ENCODE data around the gene SMLR1.
"Not testable (repeated sequence)": the region's sequence is repeated elsewhere in the genome, so short reads cannot be mapped to it uniquely, and the experiment has no call there.

Gene SMLR1

DNA sequence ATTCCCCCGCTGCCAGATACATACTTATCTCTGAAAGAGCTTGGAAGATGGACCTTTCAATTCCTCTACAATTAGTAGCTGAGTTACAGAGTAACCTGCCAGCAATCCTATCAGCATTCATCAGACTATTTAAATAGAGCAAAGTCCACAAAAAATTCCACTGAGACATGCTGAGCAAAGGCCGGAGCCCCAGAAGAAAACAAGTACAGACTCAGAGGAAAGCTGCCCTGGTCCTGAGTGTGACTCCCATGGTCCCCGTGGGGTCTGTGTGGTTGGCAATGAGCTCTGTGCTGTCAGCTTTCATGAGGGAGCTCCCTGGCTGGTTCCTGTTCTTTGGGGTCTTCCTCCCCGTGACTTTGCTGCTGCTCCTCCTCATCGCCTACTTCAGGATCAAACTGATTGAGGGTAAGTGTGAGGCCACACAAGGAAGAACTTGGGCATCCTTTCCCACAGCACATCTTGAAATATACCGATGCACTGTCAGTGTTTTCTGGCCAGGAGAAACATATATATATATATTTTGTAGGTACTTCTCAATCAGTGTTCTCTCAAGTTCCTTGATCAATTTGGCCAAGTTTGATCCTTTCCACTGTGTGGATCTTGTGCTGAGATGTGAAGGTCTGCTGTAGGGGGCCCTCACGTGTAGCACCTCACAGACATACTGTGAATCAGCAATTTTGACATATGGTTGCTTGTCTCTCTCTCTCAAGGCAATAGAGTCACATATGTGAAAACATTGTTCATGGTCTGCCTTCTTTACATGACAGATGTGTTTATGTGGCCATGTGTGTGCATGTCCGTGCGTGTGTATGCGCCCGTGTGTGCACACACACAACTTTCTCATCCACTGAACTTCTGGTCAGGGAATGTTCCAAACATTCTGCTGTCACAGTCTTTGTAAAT is at the start of gene SMLR1:
TSS of gene SMLR1 (plus strand) at position 160 of the 903 bp plus-strand sequence. CDS start at position 168, 8 bp downstream.
- no peak for DNase-seq (ENCODE audit: low spot score)

DNA sequence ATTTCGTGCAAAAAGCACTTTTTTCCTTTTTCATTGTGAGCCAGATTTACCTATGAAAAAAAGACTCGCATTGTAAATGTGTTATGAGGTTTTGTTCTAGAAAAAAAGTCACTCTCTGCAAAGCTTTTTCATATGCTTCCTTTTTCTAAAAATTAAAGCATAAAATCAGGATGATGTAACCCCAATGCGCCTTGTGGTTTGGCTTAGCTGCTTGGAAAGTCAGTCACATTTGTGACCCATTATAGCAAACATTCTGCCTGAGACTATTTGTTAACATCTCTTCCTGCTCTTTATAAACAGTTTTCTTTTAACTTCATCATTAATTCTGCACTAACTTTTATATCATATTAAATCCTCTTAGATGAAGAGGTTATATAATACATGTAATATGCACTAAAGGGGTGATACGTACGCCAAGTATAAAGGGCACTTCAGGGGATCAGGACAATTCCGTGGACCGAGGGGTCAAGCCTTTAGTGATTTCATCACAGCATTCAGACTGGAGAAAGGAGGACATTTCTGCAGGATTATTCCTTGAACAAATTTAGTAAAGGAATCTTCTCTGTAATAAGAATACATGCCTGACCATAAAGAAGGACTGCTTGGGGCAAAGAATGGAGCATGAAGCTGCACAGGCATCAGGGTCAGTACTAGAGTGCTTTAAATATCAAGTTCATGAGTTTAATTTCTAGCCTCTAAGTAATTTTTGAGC is 48.1 kb upstream of the SMLR1 start:
- no peak for DNase-seq (ENCODE audit: low spot score)

DNA sequence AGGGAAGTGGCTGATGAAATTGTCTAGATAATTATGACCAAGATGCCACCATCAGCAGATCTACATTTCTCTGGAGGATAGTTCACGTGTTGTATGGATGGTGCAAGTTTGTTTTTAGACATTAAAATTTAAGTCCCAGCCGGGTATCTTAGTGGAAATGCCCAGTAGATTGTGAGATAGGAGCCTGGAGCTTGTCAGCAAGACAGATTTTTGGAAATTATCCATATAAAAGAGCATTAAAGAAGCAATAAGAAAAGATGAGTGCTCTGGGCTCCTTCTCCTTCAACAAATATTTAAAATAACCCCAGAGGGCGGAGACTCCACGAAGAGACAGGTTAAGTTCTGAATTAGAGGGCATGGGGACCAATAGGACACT is 47.6 kb upstream of the SMLR1 start:
- no peak for DNase-seq (ENCODE audit: low spot score)

DNA sequence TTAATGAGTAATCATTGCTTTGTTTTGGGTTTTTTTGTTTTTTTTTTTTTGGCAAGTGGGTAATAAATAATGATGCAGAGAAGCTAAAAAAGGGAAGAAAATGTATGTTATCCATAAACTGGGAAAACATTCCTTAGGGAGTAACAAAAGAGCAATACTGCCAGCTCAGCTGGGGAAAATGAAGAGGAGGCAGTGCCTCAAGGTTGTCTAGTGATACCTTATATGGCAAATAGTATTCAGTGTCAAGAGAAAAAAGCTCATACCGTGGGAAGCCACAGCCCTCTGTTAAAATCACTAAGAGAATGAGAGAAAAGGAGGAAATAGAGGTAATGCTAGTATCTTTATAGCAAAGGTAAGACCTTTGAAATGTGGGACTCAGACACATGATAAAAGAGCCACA is 47.1 kb upstream of the SMLR1 start:
- DNase-seq (ENCODE audit: low spot score) = peak; percentile 16

DNA sequence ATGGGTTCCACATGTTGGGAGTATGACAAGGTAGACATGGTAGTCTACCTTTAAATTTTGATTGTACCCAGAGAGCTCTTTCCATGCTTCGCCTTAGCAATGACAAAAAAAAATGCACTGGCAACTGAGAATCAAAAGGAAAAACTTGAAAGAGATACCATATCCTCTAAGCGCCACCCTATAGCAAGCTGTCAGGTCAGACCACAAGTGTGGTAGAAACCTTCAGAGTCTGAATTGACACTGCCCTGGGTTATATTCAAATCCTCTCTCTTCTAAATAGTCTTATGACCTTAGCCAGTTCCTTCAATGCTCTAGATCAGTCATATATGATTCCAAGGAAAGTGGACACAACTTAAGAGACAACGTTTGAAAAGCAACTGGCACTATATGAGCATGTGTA is 45.6 kb upstream of the SMLR1 start:
- no peak for DNase-seq (ENCODE audit: low spot score)

DNA sequence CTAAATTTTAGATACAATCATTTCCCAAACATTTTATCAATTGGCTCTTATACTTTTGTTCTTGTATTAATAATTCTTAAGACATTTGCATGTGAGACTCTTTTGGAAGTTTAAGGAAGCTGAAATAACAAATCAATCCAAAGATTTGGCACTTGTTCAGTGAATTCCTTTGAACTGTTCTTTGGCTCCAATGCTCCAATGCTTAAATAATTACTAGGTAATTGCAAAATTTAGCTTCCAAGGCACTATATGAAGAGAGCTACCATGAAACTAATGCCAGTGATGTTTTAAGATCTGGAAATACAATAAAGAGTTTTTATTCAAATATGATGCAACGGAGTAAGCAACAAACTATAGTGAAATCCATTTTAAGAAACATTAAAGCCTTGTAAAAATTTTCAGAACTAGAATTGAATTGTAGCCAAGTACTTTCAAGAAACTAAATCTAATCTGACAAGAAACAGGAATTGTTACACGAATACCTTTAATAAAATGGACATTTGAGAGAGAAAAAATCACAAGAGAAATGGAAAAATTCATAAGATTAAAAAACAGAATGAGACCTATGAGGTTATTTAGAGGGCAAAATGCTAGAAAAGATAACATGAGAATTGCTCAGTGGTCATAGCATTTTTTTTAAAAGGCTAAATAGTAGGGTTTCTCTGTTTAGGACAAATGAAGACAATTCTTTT is 43.6 kb upstream of the SMLR1 start:
- no peak for DNase-seq (ENCODE audit: low spot score)

DNA sequence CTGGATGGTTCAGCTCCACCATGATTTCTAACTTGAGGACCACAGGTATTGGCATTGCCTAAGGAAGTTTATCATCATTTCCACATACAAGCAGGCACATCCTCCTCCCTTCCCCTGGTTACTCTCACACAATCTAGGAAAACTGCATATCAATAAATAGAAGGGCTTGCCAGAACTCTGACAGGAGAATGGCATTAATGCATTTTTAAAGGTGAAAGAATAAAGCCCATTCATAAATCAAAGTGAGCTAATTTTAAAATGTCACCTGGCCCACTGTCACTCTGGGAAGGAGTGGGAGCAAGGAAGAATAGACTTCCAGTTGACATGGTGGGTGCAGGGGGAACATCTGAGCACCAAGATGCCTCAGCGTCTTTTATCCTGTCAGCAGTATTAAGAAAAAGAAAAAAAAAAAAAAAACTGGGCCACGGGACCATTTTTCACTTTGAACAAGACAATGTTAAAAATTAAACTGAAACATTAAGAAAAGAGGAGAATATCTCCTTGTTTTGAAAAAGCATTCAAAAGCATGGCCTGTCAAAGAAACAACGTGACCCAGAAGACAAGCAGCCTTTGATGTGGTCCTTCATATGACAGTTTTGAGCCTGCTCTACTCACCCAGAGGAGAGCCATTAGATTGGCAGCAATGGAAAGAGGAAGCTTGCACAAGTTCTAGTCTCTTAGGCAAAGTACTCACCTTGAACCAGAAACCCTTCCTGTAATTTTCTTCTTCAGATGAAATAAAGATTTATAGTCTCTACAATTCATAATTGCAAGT is 39.3 kb upstream of the SMLR1 start:
- DNase-seq (ENCODE audit: low spot score) = peak; percentile 32

DNA sequence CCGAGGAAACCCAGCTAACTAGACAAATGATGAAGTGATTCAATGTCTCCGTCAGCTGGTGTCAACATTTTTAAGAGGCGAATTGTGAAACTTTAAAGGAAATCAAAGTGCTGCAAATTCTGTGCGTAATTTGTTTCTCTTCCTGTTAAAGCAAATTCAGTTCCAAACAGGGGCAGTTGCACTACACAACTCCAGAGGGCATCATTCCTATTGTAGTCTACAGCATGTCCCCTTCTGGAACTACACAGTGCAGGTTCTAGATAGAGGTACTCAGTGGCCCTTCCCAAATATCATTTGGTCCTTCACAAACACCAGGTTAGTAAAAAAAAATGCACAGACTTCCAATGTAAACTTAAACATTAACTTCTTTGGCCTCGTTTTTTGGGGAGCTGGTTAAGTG is 38.3 kb upstream of the SMLR1 start:
- no peak for DNase-seq (ENCODE audit: low spot score)

DNA sequence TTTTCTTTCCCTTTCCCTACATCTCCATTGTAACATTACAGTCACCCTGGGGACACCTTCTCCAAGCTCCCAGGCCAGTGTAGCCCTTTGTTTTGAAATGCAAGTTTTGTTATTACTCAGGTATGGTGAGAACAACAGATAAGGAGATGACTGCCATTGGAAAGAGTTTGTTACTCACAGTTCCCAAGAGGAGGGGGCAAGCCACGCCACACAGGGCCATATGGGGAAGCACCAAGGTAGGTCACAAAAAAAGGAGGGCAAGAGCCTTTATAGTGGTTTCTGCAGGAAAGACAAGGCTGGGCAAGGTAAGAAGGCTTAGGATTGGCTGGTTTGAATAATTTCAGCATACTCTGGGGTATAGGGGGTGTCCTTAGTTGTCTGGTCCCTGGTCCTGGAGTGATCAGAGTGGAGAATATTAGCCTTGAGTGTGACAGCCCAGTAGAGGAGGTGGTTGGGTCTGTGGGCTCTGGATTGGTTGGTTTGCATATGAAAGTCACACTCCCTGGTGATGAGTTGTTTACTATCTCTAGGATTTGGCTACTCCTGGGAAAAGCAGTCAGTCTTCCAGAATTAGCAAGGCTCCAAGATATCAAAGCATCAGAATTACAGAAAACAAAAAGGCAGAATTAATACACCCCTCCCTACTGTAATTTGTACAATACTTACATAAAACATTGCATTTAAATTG is 33.1 kb upstream of the SMLR1 start:
- DNase-seq (ENCODE audit: low spot score) = no peak

DNA sequence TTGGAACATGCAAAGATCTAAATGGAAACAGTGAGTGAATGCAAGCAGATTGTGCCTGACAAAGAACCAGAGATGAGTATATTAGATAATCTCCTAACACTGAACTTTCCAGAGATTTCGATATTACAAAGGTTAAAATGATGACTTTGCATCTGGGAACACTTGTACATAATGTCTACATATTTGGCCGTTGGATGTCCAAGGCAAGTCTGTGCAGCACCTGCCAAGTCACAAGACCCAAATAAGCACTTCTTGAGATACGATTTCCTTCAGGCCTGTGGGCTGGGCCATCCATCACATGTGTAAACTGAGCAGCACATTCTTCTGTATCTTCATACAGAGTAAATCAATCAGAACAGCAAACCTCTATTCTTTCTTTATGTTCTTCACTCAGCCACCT is 32.5 kb upstream of the SMLR1 start:
- no peak for DNase-seq (ENCODE audit: low spot score)

DNA sequence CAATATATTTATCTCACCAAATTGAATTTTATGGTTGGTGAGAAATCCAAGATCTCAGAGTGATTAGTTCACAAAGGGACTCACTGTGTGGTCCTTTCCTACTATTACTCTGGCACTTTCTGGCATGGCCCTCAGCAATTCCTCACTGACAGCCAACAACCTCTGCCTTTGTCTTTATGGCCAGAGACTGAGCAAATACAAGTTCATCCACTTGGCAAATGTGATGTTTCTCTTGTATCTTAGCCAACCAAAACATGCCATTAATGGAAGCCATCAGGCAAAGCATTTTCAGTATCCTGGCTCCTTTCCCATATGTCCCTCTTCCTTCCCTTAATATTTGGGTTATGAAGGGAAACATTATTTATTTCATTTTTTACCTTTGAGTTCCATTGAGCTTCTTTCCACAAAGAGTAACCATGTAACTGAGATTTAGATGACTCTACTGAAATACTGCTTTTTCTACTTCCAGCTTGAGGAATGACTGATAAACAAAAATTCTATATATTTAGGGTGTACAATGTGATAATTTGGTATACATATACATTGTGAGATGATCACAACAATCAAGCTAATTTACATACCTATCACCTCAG is 30.8 kb upstream of the SMLR1 start:
- DNase-seq (ENCODE audit: low spot score) = no peak

DNA sequence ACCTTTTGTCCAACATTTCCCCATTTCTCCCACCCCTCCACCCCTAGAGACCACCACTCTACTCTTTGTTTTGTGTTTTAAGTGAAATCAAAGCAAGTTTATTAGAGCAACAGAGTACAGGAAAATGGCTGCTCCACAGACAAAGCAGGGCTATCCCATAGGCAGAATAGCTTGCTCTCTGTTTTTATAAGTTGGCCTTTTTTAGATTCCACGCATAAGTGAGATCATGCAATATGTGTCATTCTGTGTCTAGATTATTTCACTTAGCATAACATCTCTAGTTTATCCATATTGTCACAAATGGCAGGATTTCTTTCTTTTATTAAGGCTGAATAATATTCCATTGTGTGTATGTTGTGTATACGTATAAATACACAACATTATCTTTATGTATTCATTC is 30.1 kb upstream of the SMLR1 start:
- DNase-seq (ENCODE audit: low spot score) = no peak

DNA sequence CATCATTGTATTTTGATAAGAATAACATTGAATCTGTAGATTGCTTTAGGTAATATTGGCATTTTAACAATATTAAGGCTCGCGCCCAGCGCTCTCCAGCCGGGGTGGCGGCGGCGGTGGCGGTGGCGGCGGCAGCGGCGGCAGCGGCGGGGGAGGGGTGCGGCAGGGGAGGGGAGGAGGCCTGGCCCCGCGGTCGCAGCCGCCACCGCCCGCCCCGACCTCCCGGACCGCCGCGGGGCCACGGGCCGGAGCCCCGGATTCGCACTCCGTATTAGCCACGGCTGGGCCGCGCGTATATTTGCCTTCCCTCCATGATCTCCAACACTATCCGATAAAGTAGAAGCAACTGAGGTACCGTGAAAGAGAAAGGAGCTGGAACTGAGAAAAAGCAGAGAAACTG is 25.8 kb upstream of the SMLR1 start:
- DNase-seq (ENCODE audit: low spot score) = not testable (repeated sequence)

DNA sequence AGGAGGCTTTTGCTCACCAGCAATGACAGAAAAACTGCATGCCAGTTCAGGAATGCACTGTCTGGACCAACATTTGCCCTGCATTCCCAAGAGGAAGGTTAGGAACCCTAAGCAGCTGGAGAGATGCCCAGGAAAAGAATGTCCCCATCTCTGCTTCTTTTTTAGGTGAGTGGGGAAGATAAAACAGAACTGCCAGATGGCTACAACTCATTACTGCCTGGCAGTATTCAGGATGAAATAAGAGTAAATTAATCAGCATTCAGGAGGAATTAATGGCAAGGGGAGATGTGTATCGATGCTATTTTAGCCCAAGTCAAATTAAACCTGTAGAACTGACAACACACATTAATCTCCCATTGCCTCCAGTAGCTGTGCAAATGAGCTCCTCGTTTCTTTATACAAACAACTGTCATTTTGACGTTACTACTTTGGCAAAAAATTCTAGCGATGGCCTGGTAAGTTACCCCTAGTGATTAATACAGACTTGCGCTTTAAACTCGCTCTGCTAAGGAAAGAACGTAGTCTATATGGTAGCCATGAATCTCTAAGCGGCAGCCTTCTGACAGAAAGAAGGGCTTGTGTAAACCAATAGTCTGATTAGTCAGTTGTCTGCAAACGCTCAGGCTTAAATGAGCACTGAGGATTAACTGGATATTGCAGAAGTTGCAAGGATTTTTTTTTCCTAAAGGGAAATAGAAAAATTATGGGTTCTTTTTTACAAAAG is 16.7 kb upstream of the SMLR1 start:
- no peak for DNase-seq (ENCODE audit: low spot score)

DNA sequence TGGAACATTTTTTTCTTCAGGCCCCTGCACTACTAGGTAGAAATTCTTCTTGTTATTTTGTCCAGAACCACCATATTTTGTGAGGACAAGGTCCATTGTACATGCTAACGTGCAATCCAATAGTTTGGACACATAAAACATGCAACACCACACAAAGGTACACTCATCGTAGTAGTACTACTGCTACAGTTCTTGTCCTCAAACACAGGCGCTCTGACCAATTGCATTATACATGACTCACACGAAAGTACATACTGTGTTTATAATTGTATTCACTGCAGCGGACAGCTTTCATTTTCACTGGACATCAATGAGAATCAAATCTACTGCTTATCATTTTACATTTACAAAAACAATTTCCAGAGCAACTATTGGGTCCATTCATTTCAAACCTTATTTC is 15.3 kb upstream of the SMLR1 start:
- DNase-seq (ENCODE audit: low spot score) = no peak

DNA sequence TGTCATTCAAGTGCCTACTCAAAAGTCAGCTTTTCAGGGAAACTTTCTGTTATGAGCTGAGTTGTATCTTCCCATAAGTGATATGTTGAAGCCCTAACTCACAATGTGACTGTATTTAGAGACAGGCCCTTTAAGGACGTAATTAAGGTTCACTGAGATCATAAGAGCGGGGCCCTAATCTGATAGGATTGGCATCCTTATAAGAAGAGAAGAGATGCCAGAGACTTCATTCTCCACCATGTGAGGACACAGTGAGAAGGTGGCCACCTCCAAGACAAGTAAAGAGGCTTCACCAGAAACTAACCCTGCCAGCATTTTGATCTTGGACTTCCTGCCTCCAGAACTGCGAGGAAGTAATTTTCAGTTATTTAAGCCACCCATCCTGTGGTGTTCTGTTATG is 12.7 kb upstream of the SMLR1 start:
- DNase-seq (ENCODE audit: low spot score) = no peak

DNA sequence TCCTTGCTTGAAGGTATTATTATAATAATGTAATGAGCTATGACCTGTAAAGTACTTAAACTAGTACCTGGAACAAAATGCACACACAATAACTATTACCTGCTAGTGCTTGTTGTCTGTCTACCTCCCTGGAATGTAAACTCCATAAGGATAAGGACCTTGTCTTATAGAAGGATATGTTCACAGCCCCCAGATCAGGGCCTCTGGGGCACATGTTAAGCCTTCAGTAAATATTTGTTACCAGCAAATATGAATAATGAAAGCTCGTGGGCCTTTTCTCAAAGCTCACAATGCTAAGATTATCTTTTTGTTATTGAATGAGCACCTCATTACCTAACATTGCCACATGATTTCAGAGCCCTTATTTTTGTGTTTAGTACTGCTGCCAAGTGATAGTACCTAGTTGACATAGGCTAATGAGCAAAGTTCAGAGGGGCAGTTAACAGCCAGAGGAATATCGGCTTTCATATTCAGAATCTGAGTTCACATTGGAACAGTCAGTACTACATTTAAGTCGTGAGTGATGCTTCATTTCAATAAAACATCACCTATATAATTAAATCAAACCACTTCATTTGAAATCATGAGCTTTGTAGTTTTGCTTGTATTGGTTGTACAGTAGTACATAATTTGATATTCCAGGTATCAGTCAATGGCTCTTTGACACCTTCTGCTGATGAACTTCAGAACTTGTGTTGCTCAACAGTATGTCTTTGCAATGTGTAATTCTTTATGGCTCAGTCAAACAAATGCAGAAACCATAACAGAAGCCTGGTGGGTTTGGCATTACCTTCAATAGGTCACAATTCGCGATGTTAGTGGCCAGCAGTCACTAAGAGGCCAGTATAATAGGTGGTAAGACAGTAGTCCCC is 11.8 kb upstream of the SMLR1 start:
- no peak for DNase-seq (ENCODE audit: low spot score)

DNA sequence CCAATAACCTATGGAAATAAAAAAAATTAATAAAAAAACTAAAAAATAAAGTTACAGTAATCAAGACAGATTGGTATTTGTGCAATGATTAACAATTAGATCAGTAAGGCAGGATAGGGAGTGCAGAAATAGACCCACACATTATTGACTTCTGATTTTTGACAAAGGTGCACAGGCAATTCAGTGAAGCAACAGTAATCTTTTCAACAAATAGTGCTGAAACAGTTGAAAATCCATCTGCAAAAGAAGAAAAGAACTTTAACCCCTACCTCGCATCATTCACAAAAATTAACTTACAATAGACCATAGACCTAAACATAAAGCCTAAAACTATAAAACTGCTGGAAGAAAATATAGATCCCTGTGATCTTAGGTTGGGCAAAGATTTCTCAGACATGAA is 4.5 kb upstream of the SMLR1 start:
- no peak for DNase-seq (ENCODE audit: low spot score)

DNA sequence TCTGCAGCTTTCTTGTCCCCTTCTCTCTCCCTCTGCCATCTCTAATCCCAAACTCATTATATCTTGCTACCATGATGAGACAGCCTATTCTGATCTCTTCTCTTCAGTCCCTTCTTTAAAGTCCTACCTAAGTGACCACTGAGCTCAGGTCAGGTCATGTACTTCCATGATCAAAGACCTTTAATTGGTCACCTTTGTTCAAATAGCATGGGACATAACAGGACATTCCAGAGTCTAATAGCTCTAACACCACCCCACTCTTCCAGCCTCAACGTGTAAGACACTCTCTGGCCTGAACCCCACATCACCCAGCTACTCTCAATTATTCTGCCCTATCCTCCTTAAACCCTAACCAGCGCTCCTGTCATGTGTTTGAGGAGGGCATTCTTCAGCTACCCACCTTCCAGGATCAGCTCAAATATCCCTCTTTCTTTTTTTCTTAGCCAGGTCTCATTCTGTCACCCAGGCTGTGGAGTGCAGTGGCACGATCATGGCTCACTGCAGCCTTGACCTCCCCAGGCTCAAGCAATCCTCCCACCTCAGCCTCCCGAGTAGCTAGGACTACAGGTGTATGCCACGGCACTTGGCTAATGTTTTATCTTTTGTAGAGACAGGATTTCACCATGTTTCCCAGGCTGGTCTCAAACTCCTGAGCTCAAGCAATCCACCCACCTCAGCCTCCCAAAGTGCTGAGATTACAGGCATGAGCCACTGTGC is 2.1 kb upstream of the SMLR1 start:
- DNase-seq (ENCODE audit: low spot score) = no peak

Measured in putamen (tissue), 1 donor.